ENCODE measurements around the gene SMNDC1.
"Not testable (repeated sequence)": the region's sequence is repeated elsewhere in the genome, so short reads cannot be mapped to it uniquely, and the experiment has no call there.

Gene SMNDC1

DNA sequence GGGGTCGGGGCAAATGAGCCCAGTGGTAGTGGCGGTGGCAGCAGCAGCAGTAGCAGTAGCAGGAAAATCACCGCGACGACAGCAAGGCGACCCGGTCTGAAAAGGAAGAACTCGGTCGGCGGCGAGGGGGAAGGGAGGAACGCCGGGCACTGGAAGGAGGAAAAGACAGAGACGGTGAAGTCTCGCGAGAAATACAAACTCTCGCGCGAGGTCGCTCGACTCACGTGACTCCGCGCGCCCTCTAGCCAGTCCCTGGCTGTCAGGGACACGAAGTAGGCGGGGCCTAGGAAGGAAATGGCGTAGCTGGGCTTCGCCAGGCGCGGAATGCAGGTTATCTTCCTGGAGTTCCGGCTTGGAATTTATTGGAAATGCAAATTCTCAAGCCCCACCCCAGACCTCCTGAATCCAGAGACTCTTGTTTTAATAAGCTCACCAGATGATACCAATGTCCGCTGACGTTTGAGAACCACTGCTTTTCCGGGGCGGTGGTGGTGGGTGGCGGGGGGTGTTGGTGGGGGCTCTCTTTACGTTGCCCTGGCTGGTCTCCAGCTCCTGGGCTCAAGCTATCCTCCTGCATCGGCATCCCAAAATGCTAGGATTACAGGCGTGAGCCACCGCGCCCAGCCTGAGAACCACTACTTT is at the start of gene SMNDC1:
Gene SMNDC1, minus strand, starts transcription at position 141 of the 642 bp plus-strand sequence. CDS start 1,333 bp downstream, outside the sequence.
- peak; percentile 99 for DNase-seq (ENCODE audit: low read depth)

DNA sequence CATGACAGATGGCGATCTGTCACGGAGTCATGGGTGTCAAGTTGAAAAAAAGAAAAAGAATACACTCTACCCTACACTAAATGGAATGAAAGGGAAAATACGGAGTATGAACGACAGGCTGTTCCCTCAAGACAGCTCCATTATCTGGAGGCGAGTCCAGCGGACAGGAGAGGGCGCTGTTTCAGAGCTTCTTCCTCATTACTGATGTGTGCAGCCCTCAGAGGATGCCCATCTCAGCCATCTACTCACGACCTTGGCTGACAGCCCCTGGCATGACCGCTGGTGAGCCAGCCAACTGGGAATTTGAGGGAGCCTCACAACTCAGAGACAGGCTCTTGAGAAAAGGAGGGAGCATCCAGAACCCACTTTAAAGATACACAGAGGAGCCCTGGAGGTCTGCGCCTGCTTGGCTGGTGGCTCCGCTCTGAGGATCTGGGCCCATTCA is 49.6 kb upstream of the SMNDC1 start:
- peak; percentile 87 for DNase-seq (ENCODE audit: low read depth)

DNA sequence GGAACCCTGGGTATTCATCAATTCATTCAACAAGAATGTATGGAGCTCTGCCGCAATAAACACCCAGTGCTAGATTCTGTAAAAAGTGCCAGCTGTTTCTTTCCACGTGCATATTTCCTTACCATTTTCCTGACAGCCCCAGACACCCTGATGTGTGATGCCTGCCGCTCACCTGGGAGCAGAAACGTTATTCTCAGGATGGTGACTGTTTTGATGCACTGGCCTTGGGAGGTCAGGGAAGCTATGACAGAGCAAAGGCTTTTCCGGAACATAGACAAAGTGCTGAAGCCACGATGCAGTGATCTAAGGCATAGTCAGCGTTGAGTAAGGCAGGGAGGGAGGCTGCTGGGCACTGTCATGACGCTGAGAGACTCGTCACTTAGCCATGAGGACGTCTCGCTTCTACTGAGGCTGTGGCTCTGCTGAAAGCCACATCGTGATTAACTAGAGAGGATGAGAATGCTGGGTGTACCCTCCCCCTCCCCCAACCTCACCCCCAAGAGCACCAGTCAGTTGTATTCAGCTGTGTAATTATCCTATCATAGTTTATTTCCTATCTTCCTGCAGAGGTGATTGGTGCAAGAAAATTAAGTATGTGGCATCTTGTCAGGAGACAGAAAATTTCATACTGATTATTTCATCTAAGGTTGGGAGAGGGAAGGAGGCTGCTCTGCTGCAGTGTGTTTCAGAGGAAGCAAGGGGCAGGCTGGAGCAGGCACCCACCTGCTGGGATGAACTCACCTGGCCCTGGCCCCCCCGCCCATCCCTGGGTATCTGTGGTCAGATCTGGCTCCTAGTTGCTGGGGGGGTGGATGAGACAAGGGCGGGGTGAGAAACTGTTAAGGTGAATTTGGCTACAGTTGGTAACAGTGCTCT is 48.8 kb upstream of the SMNDC1 start:
- peak; percentile 94 for DNase-seq (ENCODE audit: low read depth)

DNA sequence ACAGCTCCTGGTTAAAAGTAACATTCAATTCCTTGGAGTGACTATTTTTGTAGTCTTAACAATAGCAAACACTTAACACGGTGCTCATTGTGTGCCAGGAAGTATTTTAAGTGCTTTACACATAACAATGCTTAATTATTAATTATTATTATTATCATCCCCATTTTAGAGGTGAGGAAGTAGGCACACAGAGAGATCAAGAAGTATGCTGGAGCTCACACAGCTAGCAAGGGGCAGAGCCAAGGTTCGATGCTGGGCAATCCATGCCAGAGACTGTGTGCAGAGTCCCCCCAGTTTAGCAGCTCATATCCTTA is 48.2 kb upstream of the SMNDC1 start:
- DNase-seq (ENCODE audit: low read depth), result no peak

DNA sequence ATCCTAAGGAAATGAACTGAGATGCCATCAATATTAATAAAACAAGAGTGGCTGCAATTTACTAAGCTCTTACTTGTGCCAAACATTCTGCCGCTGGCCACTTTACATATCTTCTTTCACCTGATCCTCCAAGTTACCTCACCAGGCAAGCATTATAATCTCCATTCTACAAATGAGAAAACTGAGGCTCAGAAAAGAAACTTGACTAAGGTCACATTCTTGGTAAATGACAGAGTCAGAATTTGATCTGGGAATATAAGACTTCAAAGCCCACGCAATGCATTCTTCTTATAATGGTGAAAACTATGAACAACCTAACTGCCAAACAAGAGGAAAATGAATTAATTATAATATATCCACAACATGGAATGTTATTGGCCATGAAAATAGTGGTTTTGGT is 46.1 kb upstream of the SMNDC1 start:
- DNase-seq (ENCODE audit: low read depth), result peak; percentile 37

DNA sequence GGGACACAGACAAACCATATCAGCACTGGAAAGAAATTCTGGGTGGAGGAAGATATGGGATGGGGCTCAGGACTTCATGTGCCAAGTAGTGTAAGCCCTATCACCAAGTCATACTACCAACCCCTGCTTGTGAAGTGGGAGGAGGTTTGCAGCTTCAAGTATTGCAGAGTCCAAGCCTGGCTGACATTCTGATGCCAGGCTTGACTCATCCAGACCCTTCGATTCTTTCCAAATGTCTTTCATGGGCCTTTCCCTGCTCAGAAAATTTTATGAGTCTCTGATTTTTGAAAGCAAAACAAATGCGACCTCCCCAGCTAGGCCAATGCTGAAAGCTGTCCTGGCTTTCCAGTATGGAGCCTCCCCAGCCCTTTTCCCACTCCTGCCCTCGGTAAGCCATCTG is 45.1 kb upstream of the SMNDC1 start:
- peak; percentile 43 for DNase-seq (ENCODE audit: low read depth)

DNA sequence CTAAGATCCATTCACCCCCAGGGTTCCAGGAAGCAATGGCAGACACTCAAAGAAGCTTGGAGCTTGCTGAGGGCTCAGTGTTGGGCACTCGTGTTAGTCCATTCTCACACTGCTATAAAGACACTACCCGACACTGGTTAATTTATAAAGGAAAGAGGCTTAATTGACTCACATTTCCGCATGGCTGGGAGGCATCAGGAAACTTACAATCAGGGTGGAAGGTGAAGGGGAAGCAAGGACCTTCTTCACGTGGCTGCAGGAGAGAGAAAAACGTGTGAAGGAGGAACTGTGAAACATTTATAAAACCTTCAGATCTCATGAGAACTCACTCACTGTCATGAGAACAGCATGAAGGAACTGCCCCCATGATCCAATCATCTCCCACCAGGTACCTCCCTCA is 44.7 kb upstream of the SMNDC1 start:
- no peak for DNase-seq (ENCODE audit: low read depth)

DNA sequence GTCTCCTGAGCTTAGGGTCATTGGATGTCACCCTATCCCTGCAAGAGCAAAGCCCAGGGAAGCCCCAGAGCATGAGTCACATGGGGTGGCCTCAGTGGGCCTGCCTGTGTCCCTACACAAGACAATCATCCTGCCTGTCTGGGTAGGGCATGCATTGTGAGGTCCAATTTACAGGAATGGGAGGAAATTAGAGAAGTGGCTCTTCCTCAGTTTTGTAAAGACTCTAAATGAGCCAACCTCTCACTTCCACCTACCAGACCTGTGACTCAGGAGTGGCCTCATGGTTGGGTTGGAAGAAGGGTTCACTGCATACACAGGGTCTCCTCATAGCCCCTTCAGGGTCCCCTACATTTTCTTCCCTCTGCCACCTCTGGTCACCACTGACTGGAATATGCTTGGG is 43.6 kb upstream of the SMNDC1 start:
- DNase-seq (ENCODE audit: low read depth), result no peak

DNA sequence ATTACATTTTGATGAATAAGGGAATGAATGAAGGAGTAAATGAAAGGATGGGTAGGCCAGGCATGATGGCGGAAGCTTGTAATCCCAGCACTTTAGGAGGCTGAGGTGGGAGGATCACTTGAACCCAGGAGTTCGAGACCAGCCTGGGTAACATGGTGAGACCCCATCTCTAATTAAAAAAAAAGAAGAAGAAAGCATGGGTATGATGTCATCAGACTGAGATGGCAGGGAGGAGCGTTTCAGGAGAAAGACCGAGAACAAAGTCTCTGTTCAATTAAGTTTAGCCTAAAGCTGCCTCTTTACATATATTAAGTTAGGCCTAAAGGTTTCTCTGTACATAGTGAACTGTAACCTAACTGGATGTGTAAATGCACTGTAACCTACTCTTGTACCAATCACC is 42.2 kb upstream of the SMNDC1 start:
- no peak for DNase-seq (ENCODE audit: low read depth)

DNA sequence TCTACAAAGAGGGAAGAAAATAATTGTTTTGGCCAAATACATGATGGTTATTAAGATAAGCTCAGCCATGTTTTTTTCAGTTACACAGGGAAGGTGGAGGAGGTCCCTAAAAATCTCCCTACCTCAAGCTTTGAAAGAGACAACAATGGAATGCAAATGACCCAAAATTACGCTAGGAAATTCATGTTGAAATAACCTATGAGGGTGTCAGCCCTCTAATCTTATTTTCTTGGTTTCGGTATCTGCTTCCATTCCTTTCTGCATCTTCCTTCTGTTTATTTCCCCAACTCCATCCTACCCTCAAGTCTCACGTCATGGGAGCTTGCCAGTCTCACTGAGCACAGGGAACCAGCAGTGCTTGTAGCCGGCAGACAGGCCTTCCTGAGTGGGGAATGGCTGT is 40.6 kb upstream of the SMNDC1 start:
- no peak for DNase-seq (ENCODE audit: low read depth)

DNA sequence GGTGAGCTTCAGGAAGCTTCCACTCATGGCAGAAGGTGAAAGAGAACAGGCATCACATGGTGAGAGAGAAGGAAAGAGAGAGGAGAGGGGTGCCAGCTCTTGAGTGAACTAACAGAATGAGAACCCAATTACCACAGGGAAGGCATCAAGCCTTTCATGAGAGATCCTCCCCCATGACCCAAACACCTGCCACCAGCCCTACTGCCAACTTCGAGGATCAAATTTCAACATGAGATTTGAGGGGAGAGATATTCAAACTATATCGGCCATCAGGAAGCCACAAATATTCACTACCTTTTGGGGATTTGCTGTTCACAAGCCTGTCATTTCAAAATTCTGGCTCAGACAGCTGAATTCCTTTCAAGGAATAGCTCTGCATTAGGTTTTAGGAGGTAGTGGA is 39.9 kb upstream of the SMNDC1 start:
- peak; percentile 56 for DNase-seq (ENCODE audit: low read depth)

DNA sequence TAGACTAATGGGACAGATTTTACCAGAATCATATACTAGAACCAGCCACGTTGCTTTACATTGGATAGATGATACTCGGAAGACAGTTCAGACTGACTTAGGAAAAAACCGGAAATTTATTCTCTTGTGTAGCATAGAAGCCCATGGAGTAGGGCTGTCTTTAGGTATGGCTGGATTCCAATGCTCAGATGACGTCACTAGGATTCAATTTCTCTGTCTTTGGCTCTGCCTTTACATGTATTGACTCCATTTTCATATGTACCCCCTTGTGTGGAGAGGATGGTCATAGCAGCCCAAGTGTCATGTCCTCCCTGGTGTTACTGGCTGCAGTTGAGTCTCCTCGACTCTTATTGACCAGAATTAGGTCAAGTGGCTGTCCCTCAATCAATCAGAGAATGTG is 39.2 kb upstream of the SMNDC1 start:
- no peak for DNase-seq (ENCODE audit: low read depth)

DNA sequence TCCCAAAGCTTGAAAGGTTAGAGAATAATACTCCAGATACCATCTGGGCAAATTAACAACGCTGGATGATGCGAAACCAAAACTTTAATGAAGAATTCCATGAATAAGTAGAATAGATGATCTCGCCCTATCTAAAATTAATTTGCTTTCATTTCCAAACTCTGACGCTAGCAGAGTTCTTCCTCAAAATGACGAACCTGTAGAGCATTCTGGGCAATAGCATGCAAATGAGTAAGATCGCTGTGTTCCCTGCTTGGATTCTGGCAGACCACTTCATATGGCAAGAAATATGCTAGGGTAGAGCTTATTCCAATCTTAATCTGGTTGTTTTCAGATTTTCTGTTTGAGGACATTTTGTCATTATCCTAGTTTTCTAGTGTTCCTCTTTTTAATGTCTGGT is 36.1 kb upstream of the SMNDC1 start:
- peak; percentile 45 for DNase-seq (ENCODE audit: low read depth)

DNA sequence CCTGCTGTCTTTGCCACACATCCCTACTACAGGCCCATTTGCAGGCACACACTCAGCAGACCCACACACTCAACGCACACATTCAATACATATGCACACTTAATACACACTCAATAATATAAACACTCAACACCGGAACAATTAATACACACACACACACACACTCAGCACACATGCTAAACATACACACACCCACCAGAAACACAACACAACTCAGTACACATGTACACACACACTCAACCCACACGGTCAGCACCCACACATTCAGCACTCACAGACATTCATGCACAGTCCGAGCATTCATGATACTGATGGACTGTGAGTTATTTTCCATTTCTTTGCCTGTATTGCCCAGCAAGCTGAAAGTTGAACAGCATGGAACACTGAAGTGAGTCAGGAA is 35.4 kb upstream of the SMNDC1 start:
- DNase-seq (ENCODE audit: low read depth), result no peak

DNA sequence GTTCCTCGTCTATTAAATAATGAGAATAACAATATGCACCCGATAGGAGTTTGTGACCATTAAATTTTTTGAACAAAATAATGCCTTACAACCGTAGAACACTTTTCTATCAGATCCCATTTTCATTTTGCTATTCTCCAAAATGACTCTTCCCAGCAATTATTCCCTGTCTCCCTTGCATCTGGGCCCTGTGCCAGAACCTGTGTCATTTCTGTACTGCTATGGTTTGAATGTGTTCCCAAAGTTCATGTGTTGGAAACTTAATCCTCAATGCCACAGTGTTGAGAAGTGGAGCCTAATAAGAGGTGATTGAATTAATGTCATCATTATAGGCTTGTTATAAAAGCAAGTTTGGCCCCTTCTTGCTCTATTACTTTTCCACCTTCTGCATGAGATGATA is 33.2 kb upstream of the SMNDC1 start:
- DNase-seq (ENCODE audit: low read depth), result peak; percentile 80

DNA sequence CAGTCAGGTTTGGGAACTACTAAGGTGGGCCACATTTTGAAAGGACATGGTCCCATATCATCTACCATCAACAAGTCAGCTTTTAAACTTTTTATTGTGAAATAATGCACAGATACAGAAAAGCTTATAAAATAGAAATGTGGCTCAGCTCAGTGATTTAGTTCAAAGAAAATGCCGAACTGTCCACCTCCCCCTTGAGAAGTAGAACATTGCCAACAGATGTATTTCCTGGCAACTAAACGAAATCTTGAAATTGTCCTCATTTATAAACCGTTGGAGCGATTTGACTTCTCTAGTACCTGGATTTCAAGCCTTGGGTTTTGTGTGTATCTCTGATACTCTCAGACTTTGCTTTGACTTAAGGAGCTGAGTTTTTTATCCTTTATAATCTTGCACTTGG is 32.7 kb upstream of the SMNDC1 start:
- no peak for DNase-seq (ENCODE audit: low read depth)

DNA sequence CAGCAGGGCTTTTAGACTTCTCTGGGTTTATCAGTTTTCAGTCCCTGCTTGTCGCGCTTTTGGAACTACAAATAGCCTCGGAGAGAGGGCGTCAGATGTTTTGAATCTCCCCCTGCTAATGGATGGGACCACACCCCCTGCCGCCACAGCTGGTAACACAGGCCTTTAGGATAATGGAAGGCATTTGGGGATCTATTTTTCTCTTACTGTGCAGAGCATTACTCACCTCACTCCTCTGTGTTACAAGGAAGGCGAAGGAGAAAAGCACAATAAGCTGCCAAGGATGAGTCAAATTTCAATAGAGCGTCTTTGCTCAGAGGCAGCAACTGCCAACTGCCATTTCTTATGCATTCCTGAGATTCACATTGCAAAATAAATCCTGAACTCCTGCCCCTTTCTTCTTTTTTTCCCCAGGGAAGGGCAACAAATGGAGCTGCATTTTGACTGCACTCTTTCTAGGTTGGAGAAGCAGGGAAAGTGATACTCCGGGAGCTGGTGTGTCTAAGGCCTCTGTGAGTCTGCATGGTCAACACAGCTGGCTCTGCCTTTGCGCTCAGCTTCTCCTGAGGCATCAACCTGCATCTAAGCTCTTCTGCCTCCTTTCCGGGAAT is 31.5 kb upstream of the SMNDC1 start:
- DNase-seq (ENCODE audit: low read depth), result peak; percentile 99

DNA sequence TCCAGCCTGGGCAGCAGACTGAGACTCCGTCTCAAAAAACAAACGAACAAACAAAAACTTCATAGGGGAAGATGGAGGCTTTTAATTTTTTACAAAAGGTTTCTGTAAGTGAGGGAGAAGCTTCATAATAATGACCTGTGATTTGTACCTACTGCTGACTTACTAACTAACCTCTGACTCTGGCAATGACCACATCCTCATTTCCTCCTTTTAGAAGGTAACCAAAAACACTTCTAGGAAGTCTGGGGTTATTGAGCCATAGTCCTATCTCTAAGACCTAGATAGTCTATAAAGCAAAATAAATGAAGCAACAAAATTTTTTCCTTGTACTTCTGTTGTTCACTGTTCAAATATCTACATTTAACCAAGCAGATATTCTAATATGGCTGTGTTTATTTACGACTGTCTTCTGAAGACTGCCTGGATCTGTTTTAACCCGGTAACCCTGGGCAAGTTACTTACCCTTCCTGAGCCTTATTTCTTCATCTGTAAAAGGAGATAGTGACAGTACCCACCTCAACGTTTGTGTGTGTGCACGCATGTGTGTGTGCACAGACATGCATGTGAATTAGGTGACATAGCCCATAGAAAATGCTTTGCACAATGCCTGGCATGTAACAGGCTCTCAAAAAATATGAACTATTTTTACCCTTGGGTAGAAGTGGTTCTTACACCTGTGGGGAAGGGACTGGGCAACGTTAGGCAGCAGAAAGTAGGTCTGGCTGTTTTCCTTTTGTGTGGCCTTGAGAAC is 30.8 kb upstream of the SMNDC1 start:
- DNase-seq (ENCODE audit: low read depth), result no peak

DNA sequence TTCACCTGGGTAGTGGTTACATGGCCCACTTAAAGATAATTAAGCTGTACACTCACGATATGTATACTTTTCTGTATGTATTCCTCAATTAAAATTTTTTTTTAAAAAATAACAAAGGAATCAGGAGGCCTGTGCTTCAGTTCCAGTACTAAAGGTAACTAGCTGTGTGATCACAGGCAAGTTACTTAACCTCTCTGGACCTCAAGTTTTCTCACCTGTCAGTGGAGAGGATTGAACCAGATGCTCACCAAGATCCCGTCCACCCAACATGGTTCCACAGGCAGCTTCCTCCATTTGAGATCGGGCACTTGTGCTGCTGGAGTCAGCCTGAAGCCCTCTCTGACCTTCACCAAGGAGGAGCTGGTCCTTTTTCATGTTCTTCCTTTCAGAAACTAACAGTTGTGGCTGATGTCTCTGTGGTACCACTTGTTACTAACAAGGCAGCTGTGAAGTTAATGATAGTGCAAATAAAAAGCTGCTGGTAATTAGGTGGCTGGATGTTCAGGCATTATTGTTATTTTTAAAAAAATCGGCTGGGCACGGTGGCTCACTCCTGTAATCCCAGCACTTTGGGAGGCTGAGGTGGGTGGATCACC is 29.4 kb upstream of the SMNDC1 start:
- no peak for DNase-seq (ENCODE audit: low read depth)

DNA sequence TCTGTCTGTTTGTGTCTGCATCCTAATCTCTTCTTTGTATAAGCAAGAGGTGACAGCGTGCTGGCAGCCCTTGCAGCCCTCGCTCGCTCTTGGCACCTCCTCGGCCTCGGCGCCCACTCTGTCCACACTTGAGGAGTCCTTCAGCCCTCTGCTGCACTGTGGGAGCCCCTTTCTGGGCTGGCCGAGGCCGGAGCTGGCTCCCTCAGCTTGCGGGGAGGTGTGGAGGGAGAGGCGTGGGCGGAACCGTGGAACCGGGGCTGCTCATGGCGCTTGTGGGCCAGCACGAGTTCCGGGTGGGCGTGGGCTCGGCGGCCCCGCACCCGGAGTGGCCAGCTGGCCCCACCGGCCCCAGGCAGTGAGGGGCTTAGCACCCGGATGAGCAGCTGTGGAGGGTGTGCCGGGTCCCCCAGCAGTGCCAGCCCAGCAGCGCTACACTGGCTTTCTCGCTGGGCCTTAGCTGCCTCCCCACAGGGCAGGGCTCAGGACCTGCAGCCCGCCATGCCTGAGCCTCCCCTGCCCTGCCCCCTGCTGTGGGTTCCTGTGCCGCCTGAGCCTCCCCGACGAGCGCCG is 26.6 kb upstream of the SMNDC1 start:
- DNase-seq (ENCODE audit: low read depth), result not testable (repeated sequence)

DNA sequence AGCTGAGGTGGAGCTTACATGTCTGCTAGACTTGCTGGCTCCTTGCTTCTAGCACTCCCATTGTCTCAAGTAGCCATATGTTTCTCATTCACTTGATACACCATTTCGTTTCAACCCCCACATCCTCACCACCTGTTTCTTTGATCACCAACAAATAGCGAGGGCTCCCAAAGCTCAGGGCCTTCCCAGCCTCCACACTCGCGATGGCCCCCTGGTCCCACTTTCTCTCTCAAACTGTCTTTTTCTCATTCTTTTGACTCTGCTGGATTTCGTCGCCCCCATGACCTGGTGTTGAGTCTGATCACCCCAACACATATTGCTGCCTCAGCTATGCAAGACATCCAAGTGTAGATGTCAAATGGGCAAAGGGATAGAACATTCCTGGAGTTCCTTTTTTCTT is 26.0 kb upstream of the SMNDC1 start:
- DNase-seq (ENCODE audit: low read depth), result no peak

Data from EH (cell line).